Stimulated activated CD8-positive, alpha-beta memory T cell treated with anti-CD3 and anti-CD28 coated beads, Interleukin-12 subunit alpha, Interleukin-12 subunit beta, amount 100 ng/mL, for 1 hour (primary cell): ENCODE measurements around the gene SMIM24.
"Not testable (repeated sequence)": the region's sequence is repeated elsewhere in the genome, so short reads cannot be mapped to it uniquely, and the experiment has no call there.

Experiments used
- DNase-seq: peaks from one replicate; pipeline ENCODE4 v3.0.0-alpha.2; 2020; ENCODE audit warnings: low read depth

Gene SMIM24

DNA sequence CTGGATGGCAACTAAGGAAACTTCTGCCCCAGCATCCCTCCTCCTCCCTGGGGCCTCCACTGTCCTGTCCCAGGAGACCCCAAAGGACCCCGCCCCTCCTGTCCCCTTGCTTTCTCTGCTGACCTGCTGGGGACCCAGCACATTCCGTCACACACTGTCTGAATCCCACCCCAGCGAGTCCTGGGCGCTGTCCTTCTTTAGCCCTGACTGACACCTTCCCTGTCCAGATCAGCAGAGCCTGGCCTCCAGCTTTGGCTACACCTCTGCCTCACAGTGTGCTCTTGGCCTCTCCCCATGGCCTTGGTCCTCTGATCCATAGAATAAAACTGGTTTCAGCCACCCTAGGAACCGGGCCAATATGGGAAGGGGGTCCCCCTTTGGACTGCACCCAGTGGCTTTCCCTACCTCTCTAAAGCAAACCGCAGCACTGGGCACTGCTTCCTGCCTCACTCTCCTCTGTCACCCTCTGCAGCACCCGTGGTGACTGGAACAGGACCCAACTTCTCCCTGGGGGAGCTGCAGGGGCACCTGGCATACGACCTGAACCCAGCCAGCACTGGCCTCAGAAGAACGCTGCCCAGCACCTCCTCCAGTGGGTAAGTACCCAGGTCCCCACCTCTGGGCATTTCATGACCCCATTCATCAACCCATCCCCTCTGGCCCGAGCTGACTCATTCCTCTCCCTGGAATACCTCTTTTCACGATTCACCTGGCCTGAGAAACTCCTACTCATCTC, 46.4 kb downstream of the SMIM24 start:
- no peak for DNase-seq

DNA sequence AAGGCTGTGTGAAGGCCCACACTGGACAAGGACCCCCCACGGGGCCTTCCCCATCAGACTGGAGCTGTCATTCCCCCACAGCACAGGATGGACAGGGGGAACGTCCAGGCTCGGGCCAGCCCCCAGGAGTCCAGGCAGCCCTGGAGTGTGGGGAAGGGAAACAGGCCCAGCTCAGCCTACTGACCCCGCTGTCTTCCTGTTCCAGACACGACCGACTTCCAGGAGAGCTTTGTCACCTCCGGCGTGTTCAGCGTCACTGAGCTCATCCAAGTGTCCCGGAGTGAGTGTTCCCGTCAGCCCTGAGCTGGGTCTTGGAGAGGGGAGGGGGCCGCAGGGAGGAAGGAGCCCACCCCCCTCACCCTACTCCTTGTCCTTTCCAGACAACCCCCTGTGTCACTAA, 47.0 kb downstream of the SMIM24 start:
- no peak for DNase-seq

- DNase-seq, result no peak
Measured at GRCh38 chr19:3431760-3432397, 48.4 kb downstream of the SMIM24 start.

DNA sequence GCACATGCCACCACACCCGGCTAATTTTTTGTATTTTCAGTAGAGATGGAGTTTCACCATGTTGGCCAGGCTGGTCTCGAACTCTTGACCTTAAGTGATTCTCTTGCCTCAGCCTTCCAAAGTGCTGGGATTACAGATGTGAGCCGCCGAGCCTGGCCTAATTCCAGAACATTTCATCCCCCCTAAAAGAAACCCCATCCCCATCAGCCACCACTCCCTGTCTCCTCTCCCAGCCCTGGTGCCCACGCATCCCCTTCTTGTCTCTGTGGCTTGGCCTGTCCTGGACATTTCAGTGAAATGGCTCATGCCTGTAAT, 50.0 kb downstream of the SMIM24 start:
- not testable (repeated sequence) for DNase-seq

DNA sequence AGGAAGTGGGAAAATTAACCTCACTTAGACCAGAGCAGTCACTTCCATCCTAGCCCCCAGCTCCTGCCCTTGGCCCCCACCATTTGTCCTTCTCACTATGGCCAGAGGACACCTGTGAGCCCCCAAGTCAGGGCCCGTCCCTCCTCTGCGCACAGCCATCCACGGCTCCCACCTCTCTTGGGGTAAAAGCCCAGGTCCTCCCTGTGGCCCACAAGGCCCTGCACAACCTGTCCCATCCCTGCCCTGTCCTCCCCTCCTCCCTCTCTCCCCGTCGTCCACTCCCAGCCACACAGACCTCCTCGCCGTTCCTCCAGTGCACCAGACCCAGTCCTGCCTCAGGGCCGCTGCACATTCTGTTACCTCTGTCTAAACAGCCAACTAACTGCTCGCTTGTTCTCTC, 53.9 kb downstream of the SMIM24 start:
- no peak for DNase-seq
